ENCODE results near the gene SRSF7.

DNA sequence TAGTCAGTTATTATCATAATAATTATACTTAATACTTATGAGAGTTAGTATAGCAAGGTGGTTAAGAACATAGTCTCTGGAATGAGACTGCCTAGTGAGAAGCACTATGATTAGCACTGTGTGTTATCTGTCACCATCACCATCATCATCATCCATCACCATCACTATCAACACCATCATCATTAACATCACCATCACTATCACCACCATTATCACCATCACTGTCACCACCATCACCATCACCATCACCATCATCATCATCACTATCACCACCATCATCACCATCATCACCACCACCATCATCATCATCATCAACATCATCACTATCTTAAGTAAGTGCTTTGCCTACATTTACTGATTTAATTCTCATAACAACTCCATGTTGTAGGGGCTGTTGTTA is 39.6 kb downstream of the SRSF7 start:
- TF ChIP-seq CTCF (IDR thresholded peaks at IDR 0.05; ENCODE audit: low read depth, low read length, poor library complexity, severe bottlenecking) (no peak), EZH2phosphoT487 (IDR thresholded peaks at IDR 0.05; ENCODE audit: borderline replicate concordance, low read length) (no peak)

Measured in DOHH2 (cell line).